Measurements from ENCODE around the gene NUP43.

- TF ChIP-seq CTCF (IDR thresholded peaks at IDR 0.05; ENCODE audit: low read length), result no peak
- no peak for TF ChIP-seq EZH2 (optimal IDR thresholded peaks at IDR 0.05; ENCODE audit: low read depth, low read length)
- no peak for TF ChIP-seq EZH2phosphoT487 (IDR thresholded peaks at IDR 0.05; ENCODE audit: low read length)
Measured at GRCh38 chr6:149756261-149756636, 9.9 kb upstream of the NUP43 start.
